GM21390 (cell line): ENCODE results near the gene OSBPL3.

ENCODE experiments used
- ATAC-seq: cut with Tn5 transposase; IDR thresholded peaks from one replicate; pipeline ENCODE4 v1.9.1; 2021; ENCODE audit not compliant: unreplicated experiment

OSBPL3 gene

DNA sequence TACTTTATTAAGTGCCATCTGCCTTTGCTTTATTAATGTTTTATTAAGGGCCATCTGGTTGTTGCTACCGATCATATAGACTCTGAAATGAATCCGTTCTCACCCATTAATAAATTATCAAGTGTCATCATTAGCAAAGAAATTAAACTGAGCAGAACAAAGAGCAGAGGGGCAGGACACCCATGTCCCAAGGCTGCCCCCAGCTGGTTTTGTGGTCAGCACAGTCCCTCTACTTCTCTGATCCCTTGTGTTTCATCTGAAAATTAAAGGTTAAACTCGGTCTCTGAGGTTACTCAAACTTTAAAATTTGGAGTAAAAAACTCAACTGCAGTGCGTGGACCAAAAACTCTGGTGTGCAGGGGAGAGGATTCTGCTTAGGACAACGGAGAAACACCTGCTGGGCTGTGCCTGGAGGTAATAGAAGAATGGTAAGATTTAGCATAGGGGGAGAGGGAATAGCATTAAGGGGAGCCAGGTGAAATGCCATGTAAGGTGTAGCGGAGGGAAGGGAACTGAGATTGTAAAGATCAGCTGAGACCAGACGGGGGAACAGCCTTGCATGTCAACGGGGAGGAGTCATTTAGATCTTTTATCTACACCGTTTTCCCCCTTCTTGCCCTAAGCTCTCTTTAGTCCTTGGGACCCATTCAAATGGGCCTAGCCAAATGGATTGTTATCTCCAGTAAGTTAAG lies 212.0 kb downstream of the OSBPL3 start:
- ATAC-seq = no peak

DNA sequence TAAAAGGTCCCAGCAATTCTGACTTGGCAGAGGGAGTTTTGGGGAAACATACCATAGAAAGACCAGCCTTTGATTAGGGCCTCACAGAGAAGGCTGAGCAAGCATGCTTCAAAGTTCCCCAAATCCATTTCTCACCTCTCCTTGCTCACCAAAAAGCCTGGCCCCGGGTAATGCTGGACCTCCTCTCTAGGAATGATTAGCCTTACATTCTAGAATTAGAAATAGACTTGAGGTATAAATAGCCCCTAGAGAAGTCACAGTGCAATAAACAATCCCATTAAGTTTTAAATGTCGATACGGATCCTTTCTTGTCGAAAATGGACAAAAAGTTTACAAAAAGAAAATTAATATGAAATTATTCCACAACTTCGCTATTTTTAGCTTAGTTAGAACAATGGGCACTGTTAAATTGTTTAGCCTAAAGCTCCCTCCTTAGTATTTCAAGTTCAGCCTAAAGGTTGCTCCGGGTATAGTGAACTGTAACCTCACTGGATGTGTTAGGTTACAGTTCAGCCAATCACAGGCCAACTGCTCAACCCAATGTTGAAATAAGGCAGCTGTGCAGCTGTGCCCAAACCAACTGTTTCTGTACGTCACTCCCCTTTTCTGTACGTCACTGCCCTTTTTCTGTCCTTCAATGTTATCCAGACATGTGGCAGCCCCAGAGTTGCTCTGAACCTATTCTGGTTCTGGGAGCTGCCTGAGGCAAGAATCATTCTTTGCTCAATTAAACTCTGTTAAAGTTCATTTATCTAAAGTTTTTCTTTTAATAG lies 214.8 kb downstream of the OSBPL3 start:
- ATAC-seq = no peak

DNA sequence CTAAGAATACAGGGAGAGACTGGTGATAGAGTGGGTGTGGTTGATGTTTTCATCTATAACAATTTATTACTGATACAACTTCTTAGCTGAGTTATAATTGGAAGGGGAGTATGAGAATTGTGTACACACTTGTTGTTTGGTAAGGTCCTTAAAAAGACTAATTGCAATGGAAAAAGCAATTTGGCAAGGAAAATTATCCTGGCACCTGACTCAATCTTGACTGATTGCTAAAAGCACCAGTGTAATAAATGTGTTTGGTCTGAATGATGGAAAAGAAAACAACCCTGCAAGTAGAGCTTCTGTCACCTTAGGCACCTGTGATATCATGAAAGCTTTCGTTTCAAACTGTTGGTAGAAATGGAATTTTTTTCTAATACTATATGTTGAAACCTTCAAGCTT lies 216.0 kb downstream of the OSBPL3 start:
- ATAC-seq = no peak

DNA sequence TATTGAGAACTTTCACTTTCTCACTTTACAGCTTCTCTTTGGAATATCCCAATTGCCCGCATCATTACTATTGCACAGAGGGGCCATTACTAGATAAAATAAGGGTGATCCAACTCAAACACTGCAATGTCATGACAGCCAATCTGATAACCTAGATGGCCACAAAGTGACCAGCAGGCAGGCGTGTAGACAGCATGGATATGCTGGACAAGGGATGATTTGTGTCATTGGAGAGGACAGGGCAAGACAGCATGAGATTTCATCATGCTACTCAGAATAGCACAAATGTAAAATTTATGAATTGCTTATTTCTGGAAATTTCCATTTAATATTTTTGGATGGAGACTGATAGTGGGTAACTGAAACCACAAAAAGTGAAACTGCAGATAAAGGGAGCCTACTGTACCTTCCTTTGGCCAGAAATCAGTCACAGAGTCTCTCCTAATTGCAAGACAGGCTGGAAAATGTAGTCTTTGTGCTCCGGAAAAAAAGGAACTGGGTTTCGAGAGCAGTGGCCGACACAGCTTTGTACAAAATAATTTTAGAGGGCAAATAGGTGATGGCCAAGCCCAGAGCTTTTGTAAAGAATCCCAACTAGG lies 216.6 kb downstream of the OSBPL3 start:
- ATAC-seq = no peak

DNA sequence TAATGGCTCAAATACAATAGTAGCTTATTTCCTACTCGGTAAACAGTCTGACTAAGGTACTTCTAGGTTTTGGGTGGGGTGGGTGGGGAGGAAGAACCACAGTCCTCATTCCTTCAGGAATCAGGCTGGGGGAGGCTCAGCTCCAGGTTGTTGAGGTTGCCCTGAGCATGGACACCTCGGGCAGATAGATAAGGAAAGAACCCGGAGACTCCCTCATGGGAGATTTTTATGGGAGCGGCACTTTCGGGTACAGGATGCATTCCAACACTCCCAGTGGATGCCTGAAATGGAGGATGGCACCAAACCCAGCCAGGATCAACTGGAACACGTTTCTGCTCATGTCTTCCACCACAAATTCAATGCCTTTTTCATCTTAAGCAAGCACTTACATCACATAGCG lies 217.2 kb downstream of the OSBPL3 start:
- no peak for ATAC-seq

DNA sequence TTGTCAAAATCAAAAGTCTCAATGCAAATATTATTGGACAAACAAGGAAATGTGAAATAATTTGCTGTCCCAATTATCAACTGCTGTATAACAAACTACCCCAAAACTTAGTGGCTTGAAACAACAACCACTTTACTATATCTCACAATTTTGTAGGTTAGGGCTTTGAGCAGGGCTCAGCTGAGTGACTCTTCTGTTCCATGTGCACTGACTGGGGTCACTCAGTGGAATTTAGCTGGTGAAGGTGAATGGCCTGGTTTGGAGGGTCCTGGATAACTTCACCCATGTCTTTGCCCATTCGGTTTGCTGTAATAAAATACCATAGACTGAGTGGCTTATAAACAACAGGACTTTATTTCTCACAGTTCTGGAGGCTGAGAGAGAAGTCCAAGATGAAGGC lies 219.0 kb downstream of the OSBPL3 start:
- no peak for ATAC-seq

DNA sequence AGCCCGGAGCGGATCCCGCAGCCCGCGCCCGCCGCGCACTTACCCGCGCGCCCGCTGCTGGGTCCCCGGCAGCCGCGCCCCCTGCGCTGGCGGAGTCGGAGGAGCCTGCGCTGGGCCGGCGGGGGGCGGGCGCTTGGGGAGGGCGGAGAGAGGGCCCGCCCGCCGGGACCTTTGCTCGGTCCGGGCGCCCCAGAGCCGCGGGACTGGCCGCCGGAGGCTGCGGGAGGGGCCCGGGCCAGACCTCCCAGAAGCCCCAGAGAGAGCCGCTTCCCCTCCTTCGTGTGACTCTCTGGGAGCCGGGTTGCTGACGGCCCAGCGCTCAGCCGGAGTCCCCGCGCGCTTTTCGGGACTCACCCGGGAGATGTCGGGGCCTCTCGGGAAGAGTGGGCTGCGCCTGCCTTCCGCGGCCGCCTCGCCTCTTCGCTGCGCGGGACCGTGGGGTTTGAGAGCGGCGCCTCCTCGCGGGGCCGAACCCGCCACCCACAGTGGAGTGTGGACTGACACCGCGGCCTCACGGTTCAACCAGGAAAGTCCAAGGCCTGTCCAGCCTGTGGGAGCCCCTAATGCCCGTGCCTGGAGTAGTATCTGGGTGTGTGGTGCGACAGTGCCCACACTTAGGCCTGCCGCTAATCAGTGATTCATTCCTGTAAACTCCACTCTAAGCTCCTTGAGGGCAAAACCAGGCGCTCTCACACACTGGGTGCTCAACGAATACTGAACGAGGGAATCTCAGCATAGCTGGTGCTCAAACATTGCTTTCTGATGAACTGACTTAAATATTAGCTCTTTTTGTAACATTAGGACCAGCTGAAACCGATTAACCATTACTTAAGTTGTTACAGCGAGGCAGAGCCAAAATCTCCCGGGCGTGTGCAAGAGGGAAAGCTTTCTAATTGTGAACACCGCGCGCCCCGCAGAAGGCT lies 222.4 kb downstream of the OSBPL3 start, which contains the start of gene GSDME:
TSS of gene GSDME (minus strand) at position 112 of the 923 bp plus-strand sequence. CDS start 7,690 bp downstream, outside the sequence.
- ATAC-seq = peak; percentile 51

DNA sequence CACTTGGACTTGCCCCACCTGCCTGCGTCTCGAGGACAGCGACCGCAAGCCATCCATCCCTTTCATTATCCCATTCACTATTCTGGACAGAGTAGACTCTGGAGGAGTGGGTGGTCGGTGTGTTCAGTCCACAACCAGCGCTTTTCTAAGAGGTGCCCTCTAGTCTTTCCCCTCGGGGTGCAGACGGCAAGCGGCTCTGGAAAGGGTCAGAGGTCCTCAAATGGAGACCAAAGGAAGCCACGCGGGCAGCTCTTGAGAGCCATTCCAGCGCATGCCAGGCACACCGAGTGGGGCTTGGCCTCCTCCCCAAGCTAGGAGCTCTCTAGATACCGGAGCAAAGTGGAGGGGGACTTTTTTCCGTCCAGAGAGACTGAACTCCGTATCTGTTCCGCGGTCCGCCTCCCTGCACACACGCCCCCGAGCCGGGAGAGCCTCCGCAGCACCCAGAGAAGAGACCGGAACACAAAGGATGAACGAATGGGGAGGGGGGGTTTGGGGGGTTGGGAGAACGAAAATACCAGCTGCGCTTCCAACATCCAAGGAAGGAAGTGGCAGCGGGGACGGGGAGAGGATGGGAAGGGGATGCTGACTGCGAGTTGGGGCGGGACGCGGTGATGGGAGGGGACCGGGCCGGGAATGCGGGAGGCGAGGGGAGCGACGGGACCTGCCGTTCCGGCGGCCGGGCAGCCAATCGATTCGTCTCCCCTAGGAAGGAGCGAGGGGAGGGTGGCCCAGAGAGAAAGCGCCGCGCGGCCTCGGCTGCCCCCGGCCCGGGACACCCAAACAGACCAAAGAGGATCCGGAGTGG lies 223.2 kb downstream of the OSBPL3 start:
- ATAC-seq = peak; percentile 10

DNA sequence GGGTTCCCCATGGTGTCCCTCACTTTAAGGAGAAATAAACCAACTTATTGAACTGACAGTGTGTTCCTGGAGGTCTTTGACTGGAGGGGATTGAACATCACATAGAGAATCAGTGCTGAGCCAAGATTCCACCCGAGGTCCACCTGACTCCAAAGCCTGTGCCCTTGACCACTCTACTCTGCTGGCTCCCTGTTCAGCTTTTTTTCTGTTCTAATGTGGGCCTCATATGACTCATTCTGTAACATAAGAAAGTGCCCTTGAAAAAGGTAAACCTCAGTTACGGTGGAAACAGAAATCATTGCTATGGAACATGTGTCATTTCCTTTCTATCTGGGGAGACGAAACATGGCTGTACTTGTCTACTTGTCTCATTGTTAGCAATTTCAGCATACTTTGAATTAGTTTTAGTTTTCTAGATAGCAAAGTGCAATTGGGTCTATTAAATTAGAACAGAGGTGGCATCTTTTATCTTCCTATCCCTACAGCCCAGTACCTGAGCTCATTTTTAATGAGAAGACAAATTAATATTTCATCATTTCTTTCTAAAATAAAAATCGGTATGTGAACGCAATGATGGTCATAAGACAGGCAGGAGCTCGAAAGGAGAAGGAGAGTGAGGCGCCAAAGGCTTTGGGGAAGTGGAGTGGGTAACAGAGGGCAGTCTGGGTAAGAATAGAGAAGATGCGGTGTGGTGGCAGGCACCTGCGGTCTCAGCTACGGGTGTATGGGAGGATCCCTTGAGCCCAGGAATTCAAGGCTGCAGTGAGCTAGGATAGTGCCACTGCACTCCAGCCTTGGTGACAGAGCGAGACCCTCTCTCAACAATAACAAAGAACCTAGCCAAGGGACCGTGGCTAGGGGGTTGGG lies 224.2 kb downstream of the OSBPL3 start:
- ATAC-seq = peak; percentile 69

DNA sequence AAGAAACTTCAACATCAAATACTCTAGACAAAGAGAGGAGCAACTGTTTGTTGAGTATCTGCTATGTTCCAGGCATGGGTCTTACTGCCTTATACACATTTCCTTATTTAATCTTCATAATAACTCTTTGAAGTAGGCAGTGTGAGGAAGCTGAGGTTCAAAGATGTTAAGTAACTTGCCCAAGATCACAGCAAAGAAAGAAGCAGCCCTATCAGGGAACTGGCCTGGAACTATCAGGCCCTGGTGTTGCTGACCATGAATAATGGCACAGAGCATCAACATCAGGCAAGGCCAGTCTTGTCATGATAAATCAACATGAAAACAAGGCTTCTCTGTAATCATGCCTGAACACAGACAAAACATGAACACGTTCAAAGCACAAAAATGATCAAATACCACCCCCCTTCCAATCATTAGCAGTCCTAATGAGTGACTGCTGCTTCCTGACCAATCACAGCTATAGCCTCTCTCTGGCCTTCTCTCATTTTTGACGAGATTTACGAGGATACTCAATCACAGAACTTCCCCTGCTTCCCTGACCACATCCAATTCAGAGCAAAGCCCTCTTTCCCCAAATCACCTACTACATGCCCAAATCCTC lies 225.0 kb downstream of the OSBPL3 start:
- ATAC-seq = no peak

DNA sequence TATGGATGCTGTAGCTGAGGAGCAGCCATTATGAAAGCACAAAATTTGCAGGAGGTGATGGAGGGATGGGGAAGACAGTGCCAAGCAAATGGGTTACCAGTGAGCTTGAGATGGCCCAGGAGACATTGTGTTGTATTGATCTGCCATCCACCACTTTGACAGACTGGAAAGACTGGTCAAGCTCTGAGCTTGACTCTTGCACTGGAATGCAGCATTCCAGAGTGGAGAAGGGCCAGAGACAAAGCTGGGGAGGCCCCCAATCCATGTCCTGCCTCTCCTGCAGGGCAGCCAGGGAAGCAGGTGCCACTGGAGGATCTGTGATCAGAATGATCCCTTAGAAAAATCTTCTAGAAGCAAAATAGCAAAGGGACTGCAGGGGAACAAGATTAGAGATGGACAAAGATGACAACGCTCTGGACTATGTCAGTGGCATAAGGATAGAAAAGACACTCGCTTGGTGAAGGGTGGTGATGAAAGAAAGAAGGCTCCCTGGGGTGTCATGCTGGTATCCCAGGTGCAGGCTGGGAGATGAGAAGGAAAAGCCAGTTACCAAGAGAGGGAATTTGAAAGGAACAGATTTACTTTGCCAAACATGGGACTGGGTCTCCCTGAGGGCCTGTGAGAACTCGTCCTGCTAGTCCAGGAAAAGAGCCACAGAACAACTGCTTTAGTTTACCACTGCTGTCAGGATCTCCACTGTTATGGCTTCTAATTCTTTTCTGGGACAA lies 227.7 kb downstream of the OSBPL3 start:
- no peak for ATAC-seq

DNA sequence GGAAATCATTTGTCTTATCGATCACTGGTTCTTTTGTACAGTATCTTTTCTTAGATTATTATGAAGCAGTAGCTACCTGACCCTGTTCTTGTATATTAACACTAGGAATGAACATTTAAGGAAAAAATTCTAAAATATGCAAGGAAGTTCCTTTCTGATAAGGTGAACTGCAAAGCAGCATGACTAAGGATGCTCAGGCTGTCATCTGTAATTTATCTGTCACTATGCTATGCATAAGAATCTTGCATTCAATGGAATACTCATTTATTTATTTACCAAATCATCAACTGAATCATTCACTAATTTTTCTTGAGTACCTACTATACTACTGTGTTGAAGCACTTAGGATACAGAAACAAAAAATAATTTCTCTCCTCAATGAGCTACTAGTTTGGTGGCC lies 228.5 kb downstream of the OSBPL3 start:
- no peak for ATAC-seq

DNA sequence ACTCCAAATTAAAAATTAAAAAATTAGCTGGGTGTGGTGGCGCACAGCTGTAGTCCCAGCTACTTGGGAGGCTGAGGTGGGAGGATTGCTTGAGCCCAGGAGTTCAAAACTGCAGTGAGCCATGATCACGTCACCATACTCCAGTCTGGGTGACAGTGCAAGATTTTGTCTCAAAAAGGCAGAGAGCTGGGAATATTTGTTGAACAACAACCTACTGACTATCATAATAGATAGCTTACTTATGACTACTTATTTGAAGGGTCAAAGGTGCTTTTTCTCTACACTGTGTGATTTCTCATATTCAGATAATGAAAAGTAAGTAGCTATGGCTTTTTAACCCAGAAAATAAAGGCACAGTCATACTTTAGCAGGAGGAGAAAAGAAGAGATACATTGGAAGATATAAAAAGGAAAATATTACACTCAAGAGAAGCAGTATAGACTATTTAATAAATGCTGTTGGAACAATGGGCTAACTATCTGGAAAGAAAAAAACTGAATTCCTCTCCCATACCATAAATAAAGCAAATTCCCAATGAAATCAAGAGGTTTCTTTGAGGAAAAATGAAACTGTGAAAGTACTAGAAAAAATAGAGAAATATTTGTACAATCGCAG lies 229.4 kb downstream of the OSBPL3 start:
- no peak for ATAC-seq

DNA sequence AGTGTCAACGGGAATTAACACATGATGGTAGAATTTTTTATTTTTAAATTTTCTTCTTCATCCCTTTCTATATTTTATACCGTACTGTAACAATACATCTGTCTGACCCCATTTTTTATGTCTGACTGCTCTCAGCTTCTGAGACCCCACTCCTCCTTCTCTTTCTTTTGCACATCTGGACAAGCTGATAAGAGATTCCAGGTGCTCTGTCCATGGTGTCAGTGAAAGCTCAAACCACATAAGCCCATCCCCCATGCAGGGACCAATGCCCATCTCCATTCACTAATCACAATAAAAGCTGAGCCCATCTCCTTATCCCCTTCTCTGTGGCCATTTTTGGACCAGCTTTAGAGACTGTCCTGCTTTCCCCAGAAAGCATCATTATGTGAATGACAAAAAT lies 231.5 kb downstream of the OSBPL3 start:
- ATAC-seq = no peak
